Measurements from ENCODE around the gene BRD7.

BRD7 gene

DNA sequence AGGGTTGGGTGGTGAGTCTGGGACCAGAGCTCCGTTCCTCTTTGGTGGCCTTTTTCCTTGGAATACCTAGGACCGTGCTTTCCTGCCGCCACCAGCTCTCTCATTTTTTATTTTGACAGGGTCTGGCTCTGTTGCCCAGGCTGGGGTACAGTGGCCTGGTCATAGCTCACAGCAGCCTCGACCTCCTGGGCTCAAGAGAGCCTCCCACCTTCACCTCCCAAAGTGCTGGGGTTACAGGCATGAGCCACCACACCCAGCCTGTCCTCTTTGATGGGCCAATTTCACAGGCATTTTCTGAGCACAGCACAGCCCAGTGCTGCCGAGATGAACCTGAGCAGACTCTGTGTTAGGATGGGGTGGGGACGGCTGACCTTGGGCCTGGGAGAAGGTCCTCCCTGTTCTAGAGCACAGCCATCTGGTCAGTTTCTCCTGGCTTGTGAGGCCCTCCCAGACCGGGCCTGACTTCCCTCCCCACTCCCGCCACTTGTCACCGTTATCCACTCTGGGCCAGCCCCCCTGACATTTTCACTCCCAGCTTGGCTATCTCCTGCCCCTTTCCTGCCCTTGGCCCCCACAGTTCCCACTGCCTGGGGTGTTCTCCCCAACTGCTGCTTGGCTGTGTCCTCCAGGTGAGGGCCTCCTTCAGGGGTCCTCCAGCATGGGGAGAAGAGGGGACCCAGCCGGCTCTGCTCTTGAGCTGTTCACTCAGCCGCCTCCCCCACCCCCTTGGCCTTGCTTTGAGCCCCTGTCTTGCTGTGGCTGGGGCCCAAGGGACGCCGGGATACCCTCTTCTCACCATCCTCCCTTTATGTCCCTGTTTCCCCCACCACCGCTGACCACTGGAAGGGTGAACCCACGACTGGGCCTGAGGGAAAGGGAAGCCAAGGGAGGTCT lies 97.4 kb downstream of the BRD7 start:
- Histone ChIP-seq H3K27me3 (ENCODE audit: insufficient read depth, low read length, poor library complexity, severe bottlenecking) (no peaks in the 10 kb centered on the region), H3K9me2 (replicated peaks; ENCODE audit: low read depth, low read length) (no peaks in the 10 kb centered on the region), H3K9me3 (ENCODE audit: insufficient read depth, low read depth, low read length) (no peaks in the 10 kb centered on the region), H3K79me2 (ENCODE audit: insufficient read depth, low read length) (peaks cover 98% of the 10 kb centered on the region), H3F3A (ENCODE audit: low read depth) (no peaks in the 10 kb centered on the region), H4K20me1 (ENCODE audit: insufficient read depth, low read length, poor library complexity, severe bottlenecking) (no peaks in the 10 kb centered on the region), H3K9ac (ENCODE audit: low read depth, low read length, poor library complexity, severe bottlenecking) (peak overlapping the region; percentile 86), H2AFZ (ENCODE audit: low read length) (no peak overlapping the region), H3K4me3 (ENCODE audit: low read length, poor library complexity, severe bottlenecking) (no peak overlapping the region), H3K4me1 (ENCODE audit: insufficient read depth, low read length, poor library complexity, severe bottlenecking) (peaks cover 73% of the 10 kb centered on the region), H3K4me2 (ENCODE audit: low read depth, low read length, poor library complexity, severe bottlenecking) (peak overlapping the region; percentile 99), H3K36me3 (ENCODE audit: insufficient read depth, low read length) (no peaks in the 10 kb centered on the region)
- TF ChIP-seq, protein P1, sequence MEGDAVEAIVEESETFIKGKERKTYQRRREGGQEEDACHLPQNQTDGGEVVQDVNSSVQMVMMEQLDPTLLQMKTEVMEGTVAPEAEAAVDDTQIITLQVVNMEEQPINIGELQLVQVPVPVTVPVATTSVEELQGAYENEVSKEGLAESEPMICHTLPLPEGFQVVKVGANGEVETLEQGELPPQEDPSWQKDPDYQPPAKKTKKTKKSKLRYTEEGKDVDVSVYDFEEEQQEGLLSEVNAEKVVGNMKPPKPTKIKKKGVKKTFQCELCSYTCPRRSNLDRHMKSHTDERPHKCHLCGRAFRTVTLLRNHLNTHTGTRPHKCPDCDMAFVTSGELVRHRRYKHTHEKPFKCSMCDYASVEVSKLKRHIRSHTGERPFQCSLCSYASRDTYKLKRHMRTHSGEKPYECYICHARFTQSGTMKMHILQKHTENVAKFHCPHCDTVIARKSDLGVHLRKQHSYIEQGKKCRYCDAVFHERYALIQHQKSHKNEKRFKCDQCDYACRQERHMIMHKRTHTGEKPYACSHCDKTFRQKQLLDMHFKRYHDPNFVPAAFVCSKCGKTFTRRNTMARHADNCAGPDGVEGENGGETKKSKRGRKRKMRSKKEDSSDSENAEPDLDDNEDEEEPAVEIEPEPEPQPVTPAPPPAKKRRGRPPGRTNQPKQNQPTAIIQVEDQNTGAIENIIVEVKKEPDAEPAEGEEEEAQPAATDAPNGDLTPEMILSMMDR (conservative IDR thresholded peaks at IDR 0.05; ENCODE audit: low read length): no peak
- TF ChIP-seq EZH2phosphoT487 (IDR thresholded peaks at IDR 0.05; ENCODE audit: borderline replicate concordance): no peak

DNA sequence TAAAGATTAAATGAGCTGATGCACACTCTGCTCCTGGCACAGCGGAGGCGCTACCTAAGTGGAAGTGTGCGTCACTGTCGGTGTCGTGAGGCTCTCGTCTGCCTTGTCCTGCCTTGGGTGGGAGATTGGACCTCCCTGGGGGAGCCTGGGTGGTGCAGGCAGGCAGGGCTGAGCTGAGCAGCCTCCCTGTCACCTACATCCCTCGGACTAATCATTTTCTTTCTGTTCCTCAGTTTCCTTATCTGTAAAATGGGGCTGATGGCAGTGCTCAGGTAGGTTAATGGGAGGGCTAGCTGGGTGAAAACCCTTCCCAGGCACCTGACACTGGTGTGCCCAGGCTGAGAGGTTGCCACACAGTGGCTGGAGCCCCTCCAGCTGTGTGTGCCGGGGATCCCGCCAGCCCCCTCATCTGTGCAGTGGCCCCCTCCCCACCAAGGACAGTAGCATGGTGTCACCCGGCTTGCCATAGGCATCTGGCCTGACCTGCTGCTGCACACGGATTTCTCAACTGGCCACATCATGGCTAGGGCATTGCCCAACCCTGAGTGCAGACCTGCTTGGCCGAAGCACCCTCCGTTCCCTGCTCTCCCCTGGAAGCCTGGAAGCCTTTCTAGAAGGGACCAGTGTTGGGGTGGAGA lies 98.2 kb downstream of the BRD7 start:
- Histone ChIP-seq H2AFZ (ENCODE audit: low read length) (no peak overlapping the region), H3K4me1 (ENCODE audit: insufficient read depth, low read length, poor library complexity, severe bottlenecking) (peaks cover 73% of the 10 kb centered on the region), H3K27me3 (ENCODE audit: insufficient read depth, low read length, poor library complexity, severe bottlenecking) (no peaks in the 10 kb centered on the region), H3K9ac (ENCODE audit: low read depth, low read length, poor library complexity, severe bottlenecking) (no peak overlapping the region), H3F3A (ENCODE audit: low read depth) (no peaks in the 10 kb centered on the region), H3K4me3 (ENCODE audit: low read length, poor library complexity, severe bottlenecking) (no peak overlapping the region), H3K79me2 (ENCODE audit: insufficient read depth, low read length) (peaks cover 90% of the 10 kb centered on the region), H3K9me2 (replicated peaks; ENCODE audit: low read depth, low read length) (no peaks in the 10 kb centered on the region), H4K20me1 (ENCODE audit: insufficient read depth, low read length, poor library complexity, severe bottlenecking) (no peaks in the 10 kb centered on the region), H3K4me2 (ENCODE audit: low read depth, low read length, poor library complexity, severe bottlenecking) (peak overlapping the region; percentile 97), H3K36me3 (ENCODE audit: insufficient read depth, low read length) (no peaks in the 10 kb centered on the region), H3K9me3 (ENCODE audit: insufficient read depth, low read depth, low read length) (no peaks in the 10 kb centered on the region)
- no peak for TF ChIP-seq EZH2phosphoT487 (IDR thresholded peaks at IDR 0.05; ENCODE audit: borderline replicate concordance)
- TF ChIP-seq, protein P1 (conservative IDR thresholded peaks at IDR 0.05; ENCODE audit: low read length): no peak

DNA sequence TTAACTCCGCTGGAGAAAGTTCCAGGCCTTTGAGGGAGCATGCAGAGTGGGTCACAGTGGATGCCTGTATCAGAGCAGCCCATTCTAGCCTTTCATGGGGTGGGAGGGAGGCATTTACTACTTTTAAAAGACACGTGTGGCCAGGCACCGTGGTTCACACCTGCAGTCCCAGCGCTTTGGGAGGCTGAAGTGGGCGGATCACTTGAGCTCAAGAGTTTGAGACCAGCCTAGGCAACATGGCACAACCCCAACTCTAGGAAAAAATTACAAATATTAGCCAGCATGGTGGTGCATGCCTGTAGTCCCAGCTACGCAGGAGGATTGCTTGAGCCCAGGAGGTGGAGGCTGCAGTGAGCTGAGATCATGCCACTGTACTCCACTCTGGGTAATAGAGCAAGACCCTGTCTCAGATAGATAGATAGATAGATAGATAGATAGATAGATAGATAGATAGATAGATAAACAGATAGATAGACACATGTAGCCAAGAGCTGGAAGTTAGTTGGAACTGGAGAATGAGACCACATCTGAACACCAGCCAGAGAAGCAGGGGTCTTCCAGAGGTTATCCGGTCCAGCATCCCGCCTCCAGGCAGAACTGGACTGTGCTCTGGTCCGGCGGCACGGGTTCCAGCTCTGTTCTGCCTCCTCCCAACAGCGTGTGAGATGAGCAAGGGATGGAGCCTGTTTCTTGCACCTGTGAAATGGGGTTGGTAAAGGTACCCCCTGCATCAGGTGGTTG lies 98.8 kb downstream of the BRD7 start:
- Histone ChIP-seq H3K9ac (ENCODE audit: low read depth, low read length, poor library complexity, severe bottlenecking) (peak overlapping the region; percentile 18), H3K4me3 (ENCODE audit: low read length, poor library complexity, severe bottlenecking) (peak overlapping the region; percentile 97), H3K27me3 (ENCODE audit: insufficient read depth, low read length, poor library complexity, severe bottlenecking) (no peaks in the 10 kb centered on the region), H4K20me1 (ENCODE audit: insufficient read depth, low read length, poor library complexity, severe bottlenecking) (no peaks in the 10 kb centered on the region), H3K79me2 (ENCODE audit: insufficient read depth, low read length) (peaks cover 84% of the 10 kb centered on the region), H3F3A (ENCODE audit: low read depth) (no peaks in the 10 kb centered on the region), H3K9me3 (ENCODE audit: insufficient read depth, low read depth, low read length) (no peaks in the 10 kb centered on the region), H3K9me2 (replicated peaks; ENCODE audit: low read depth, low read length) (no peaks in the 10 kb centered on the region), H3K4me1 (ENCODE audit: insufficient read depth, low read length, poor library complexity, severe bottlenecking) (peaks cover 73% of the 10 kb centered on the region), H3K36me3 (ENCODE audit: insufficient read depth, low read length) (no peaks in the 10 kb centered on the region), H2AFZ (ENCODE audit: low read length) (no peak overlapping the region), H3K4me2 (ENCODE audit: low read depth, low read length, poor library complexity, severe bottlenecking) (peak overlapping the region; percentile 97)
- TF ChIP-seq, protein P1 (conservative IDR thresholded peaks at IDR 0.05; ENCODE audit: low read length): no peak

Data from Loucy (cell line).